Kidney epithelial cell (primary cell): Measurements from ENCODE around the gene GAB3. TPM values are rescaled to one million over a fixed set of nuclear protein-coding genes. Genes with fewer than 3 reads are reported as not detected.

Experiments used
- DNase-seq: peaks from one replicate; pipeline ENCODE4 v3.0.0-alpha.2; 2010; ENCODE audit warnings: low read depth
- H3K27me3 ChIP-seq: 2 replicates; pipeline ENCODE4 v1.6.0; 2011; ENCODE audit warnings: low read length; ENCODE audit not compliant: control insufficient read depth, insufficient read depth
- H3K36me3 ChIP-seq: 2 replicates; pipeline ENCODE4 v1.5.1; 2011; ENCODE audit warnings: low read length; ENCODE audit not compliant: control insufficient read depth, insufficient read depth
- H3K4me3 ChIP-seq: 2 replicates; pipeline ENCODE4 v1.5.1; 2011; ENCODE audit warnings: low read depth, mild to moderate bottlenecking, control low read depth, low read length
- CTCF ChIP-seq: IDR thresholded peaks from 2 replicates; pipeline ENCODE4 v1.5.1; 2011; ENCODE audit warnings: mild to moderate bottlenecking, moderate library complexity, low read length, control low read depth, inconsistent platforms; ENCODE audit not compliant: insufficient read depth, poor library complexity, severe bottlenecking
- total RNA-seq: library from RNA; depleted of rRNA; stranded (reverse); fragments of >200 nt; gene quantifications from 2 replicates; pipeline ENCODE4 v1.2.3, GENCODE V29; 2015

Gene GAB3
- total RNA-seq, 1 donor from 2014 or later: 0.42 TPM

- TF ChIP-seq CTCF: no peak
- H3K4me3 ChIP-seq: no peak overlapping the region
- no peaks in the 10 kb centered on the region for H3K27me3 ChIP-seq
- H3K36me3 ChIP-seq: no peaks in the 10 kb centered on the region
- DNase-seq: no peak
Measured at GRCh38 chrX:154730253-154730891, 20.5 kb downstream of the GAB3 start.

- H3K36me3 ChIP-seq: no peaks in the 10 kb centered on the region
- H3K27me3 ChIP-seq: no peaks in the 10 kb centered on the region
- H3K4me3 ChIP-seq: no peak overlapping the region
- no peak for DNase-seq
- no peak for TF ChIP-seq CTCF
Measured at GRCh38 chrX:154729439-154729838, 21.4 kb downstream of the GAB3 start.

DNA sequence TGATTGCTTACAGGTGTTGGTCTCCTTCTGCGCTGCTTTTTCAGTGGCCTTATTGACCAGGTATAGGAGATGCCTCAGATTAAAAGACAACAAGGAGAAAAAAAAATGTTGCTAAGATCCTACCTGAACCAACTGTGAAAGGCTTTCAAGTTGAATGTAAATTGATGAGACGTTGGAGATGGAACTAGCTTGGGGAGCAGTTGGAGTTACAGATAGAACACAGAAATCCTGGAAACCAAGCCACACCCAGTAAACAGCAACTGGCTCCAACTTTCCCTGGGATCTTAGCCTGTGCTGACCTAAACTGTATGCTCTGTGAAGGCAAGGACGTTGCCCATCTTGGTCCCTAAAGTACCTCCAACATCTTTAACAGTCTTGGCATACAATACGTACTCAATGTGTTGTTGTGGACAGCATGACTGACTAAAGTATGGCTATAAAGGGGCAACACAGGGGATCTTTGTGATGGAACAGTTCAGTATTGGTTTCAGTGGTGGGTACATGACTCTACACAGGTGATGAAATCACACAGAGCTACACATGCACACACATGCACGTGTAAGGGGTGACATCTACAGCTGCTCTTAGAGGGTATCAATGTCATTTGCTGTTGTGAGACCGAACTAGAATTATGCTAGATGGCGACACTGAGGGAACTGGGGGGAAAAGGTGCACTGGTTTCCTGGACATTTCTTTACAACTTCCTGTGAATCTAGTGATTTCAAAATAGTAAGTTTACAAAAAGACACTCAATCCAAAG lies 22.3 kb downstream of the GAB3 start:
- H3K27me3 ChIP-seq: no peaks in the 10 kb centered on the region
- no peak for DNase-seq

GRCh38 chrX:154727871-154728270 lies 23.0 kb downstream of the GAB3 start:
- Histone ChIP-seq H3K36me3 (no peaks in the 10 kb centered on the region), H3K4me3 (no peak overlapping the region), H3K27me3 (no peaks in the 10 kb centered on the region)
- DNase-seq: no peak
- no peak for TF ChIP-seq CTCF

More for the DNA sequence above, 22.3 kb downstream of the GAB3 start:
- no peak for TF ChIP-seq CTCF
- H3K36me3 ChIP-seq: no peaks in the 10 kb centered on the region
- no peak overlapping the region for H3K4me3 ChIP-seq

DNA sequence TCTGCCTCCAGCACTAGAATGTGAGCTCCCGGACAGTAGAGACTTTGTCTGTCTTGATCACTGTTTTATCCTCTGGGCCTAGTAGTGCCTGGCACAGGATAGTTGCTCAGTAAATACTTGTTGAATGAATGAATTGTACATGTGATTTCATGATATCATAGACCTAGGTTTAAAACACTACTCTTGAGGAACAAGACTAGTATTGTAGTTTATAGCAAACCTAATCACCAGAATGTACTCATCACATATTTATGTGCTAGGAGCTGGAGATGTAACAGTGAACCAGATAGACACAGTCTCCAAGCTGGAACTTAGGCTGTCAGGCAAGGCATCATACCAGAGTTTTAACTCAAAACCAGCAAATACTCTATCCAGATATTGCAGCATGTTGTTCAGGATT lies 23.5 kb downstream of the GAB3 start:
- DNase-seq: no peak
- H3K36me3 ChIP-seq: no peaks in the 10 kb centered on the region
- H3K27me3 ChIP-seq: no peaks in the 10 kb centered on the region
- no peak for TF ChIP-seq CTCF
- H3K4me3 ChIP-seq: no peak overlapping the region
